ENCODE results near the gene ZNF746. TPM values are rescaled to one million over a fixed set of nuclear protein-coding genes. Genes with fewer than 3 reads are reported as not detected.

Gene ZNF746
- total and polyA plus RNA-seq, 2 donors (not counting 3 experiments of a cell fraction or from before 2014, with no cell fraction given), result 10.5 to 20.8 TPM

DNA sequence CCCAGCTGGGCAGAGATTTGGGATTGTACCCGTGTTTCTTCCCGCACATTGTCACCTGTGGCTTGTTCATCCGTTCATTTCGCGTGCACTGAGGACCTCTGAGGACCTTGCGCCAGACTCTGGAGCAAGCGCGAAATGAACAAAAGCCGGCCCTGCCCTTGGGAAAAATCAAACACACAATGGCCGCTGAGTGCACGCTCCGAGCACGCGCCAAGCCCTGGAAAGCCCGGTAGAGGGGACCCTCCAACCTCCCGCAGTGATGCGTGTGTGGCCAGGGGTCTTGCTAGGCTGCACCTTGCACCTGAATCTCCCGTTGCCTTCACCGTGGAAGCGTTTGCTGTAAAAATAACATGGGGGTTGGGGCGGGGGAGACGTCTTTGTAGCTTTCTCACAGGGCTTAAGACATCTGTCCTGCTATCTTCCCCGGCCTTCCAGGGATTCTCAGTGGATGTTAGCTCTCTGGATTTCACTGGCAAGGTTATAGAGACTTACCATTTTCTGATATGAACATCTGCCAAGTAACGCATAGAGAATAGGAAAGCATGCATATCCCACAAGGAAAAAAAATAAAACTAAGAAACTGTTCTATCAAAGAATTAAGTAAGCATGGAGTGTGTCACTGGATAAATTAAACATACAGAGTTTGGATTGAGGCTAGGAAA, 74.0 kb downstream of the ZNF746 start:
- Histone ChIP-seq H3K36me3 (ENCODE audit: control insufficient read depth in 2 of 2, extremely low read depth in 1 of 2, insufficient read depth in 2 of 2, low read length in 2 of 2) (no peaks in the 10 kb centered on the region), H3K4me1 (ENCODE audit: control insufficient read depth, extremely low read depth, insufficient read depth, low read length) (peaks cover 10% of the 10 kb centered on the region), H3K9me1 (replicated peaks; ENCODE audit: control insufficient read depth, extremely low read depth, insufficient read depth, low read length) (no peaks in the 10 kb centered on the region), H3K4me3 (replicated peaks in 1 of 3; ENCODE audit: insufficient read depth in 1 of 3, low read depth in 1 of 3, low read length in 3 of 3) (peak overlapping the region in 1 of 3 experiments; percentile 41), H3K9ac (replicated peaks; ENCODE audit: extremely low read depth, insufficient read depth, low read length) (no peak overlapping the region), H4K20me1 (replicated peaks; ENCODE audit: control insufficient read depth, extremely low read depth, insufficient read depth, low read length) (no peaks in the 10 kb centered on the region), H3K9me3 (replicated peaks; ENCODE audit: control insufficient read depth, insufficient read depth, low read length) (no peaks in the 10 kb centered on the region), H3K4me2 (ENCODE audit: insufficient read depth, low read length) (peak overlapping the region; percentile 61), H3K27me3 (ENCODE audit: control insufficient read depth in 2 of 2, insufficient read depth in 2 of 2, low read length in 2 of 2) (no peaks in the 10 kb centered on the region), H3K79me2 (ENCODE audit: control insufficient read depth, insufficient read depth, low read length) (no peaks in the 10 kb centered on the region), H3K27ac (ENCODE audit: insufficient read depth, low read depth, low read length) (no peak overlapping the region), H2AFZ (ENCODE audit: low read depth, low read length) (peak overlapping the region; percentile 99)
- BruUV-seq (replicated peaks), result no TSS peak
- dilution Hi-C loops (cut with MboI; ENCODE audit: extremely low pct_ligation_motif_present, low sequenced_read_pairs) (no loop called here), intact Hi-C loops (cut with micrococcal nuclease) (no loop called here)
- CTCF ChIA-PET, result interaction anchor here (0.7 to 3.0 kb wide), 5 partner anchors 35 to 175 kb away, joined by 3 to 26 read pairs (median 3); partner anchors contain the start of gene ZNF777
- no peak for TF ChIP-seq FOS (IDR thresholded peaks at IDR 0.05; ENCODE audit: borderline replicate concordance, insufficient read depth, low read length)
- TF ChIP-seq JUN (IDR thresholded peaks at IDR 0.05; ENCODE audit: borderline replicate concordance, insufficient read depth, insufficient read length, low read depth), result no peak
- TF ChIP-seq EZH2 (IDR thresholded peaks at IDR 0.05; ENCODE audit: borderline replicate concordance, low read depth, low read length, severe bottlenecking), result no peak
- TF ChIP-seq MYC (IDR thresholded peaks at IDR 0.05; ENCODE audit: low read depth, low read length), result no peak
- TF ChIP-seq, protein P1, sequence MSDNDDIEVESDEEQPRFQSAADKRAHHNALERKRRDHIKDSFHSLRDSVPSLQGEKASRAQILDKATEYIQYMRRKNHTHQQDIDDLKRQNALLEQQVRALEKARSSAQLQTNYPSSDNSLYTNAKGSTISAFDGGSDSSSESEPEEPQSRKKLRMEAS (IDR thresholded peaks at IDR 0.05; ENCODE audit: insufficient read depth, insufficient read length), result no peak
- TF ChIP-seq POLR2A (IDR thresholded peaks at IDR 0.05; ENCODE audit: low read depth, low read length), result no peak
- no peak for TF ChIP-seq POLR2AphosphoS5 (IDR thresholded peaks at IDR 0.05; ENCODE audit: insufficient read depth, low read depth, low read length)
- TF ChIP-seq, protein P2, sequence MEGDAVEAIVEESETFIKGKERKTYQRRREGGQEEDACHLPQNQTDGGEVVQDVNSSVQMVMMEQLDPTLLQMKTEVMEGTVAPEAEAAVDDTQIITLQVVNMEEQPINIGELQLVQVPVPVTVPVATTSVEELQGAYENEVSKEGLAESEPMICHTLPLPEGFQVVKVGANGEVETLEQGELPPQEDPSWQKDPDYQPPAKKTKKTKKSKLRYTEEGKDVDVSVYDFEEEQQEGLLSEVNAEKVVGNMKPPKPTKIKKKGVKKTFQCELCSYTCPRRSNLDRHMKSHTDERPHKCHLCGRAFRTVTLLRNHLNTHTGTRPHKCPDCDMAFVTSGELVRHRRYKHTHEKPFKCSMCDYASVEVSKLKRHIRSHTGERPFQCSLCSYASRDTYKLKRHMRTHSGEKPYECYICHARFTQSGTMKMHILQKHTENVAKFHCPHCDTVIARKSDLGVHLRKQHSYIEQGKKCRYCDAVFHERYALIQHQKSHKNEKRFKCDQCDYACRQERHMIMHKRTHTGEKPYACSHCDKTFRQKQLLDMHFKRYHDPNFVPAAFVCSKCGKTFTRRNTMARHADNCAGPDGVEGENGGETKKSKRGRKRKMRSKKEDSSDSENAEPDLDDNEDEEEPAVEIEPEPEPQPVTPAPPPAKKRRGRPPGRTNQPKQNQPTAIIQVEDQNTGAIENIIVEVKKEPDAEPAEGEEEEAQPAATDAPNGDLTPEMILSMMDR (IDR thresholded peaks at IDR 0.05; ENCODE audit: extremely low read depth in 1 of 2, insufficient read depth in 1 of 2, low read depth in 1 of 2, low read length in 2 of 2), result no peak
- no peak for TF ChIP-seq GATA2 (IDR thresholded peaks at IDR 0.05; ENCODE audit: insufficient read depth, insufficient read length, low read depth, low read length)
- FAIRE-seq (no peak), DNase-seq (ENCODE audit: low read depth, low spot score) (peak; percentile 10)
- POLR2A ChIA-PET, result no interaction called here
